Measurements from ENCODE around the gene HDAC9.

HDAC9 gene

GRCh38 chr7:18577096-18577771, 81.7 kb downstream of the HDAC9 start:
- no peaks in the 10 kb centered on the region for H3K36me3 ChIP-seq (ENCODE audit: insufficient read depth)
- TF ChIP-seq CTCF (conservative IDR thresholded peaks at IDR 0.05; ENCODE audit: low read depth, low read length), result no peak
- no peak overlapping the region for H2AFZ ChIP-seq (ENCODE audit: low read depth)
- H3K4me1 ChIP-seq (ENCODE audit: low read depth, poor library complexity, severe bottlenecking), result no peaks in the 10 kb centered on the region
- H3K79me2 ChIP-seq (ENCODE audit: insufficient read depth, low read depth), result no peaks in the 10 kb centered on the region
- no peak overlapping the region for H3K27ac ChIP-seq
- H4K20me1 ChIP-seq (ENCODE audit: insufficient read depth), result no peaks in the 10 kb centered on the region
- no peaks in the 10 kb centered on the region for H3K27me3 ChIP-seq (ENCODE audit: insufficient read depth, low read depth)
- no peak overlapping the region for H3K9ac ChIP-seq
- no peak overlapping the region for H3K4me2 ChIP-seq
- H3K4me3 ChIP-seq (IDR thresholded peaks at IDR 0.05; ENCODE audit: insufficient read depth, low read depth, low read length), result no peak overlapping the region

GRCh38 chr7:18579698-18580097, 84.1 kb downstream of the HDAC9 start:
- H3K4me2 ChIP-seq, result no peak overlapping the region
- H3K9ac ChIP-seq, result no peak overlapping the region
- H2AFZ ChIP-seq (ENCODE audit: low read depth), result no peak overlapping the region
- no peaks in the 10 kb centered on the region for H4K20me1 ChIP-seq (ENCODE audit: insufficient read depth)
- H3K27me3 ChIP-seq (ENCODE audit: insufficient read depth, low read depth), result no peaks in the 10 kb centered on the region
- no peak for TF ChIP-seq CTCF (conservative IDR thresholded peaks at IDR 0.05; ENCODE audit: low read depth, low read length)
- H3K27ac ChIP-seq, result no peak overlapping the region
- no peak overlapping the region for H3K4me3 ChIP-seq (IDR thresholded peaks at IDR 0.05; ENCODE audit: insufficient read depth, low read depth, low read length)
- no peaks in the 10 kb centered on the region for H3K4me1 ChIP-seq (ENCODE audit: low read depth, poor library complexity, severe bottlenecking)
- no peaks in the 10 kb centered on the region for H3K36me3 ChIP-seq (ENCODE audit: insufficient read depth)
- H3K79me2 ChIP-seq (ENCODE audit: insufficient read depth, low read depth), result no peaks in the 10 kb centered on the region

- Histone ChIP-seq H3K9ac (no peak overlapping the region), H3K4me1 (ENCODE audit: low read depth, poor library complexity, severe bottlenecking) (no peaks in the 10 kb centered on the region), H3K4me2 (no peak overlapping the region), H3K27ac (no peak overlapping the region), H3K4me3 (IDR thresholded peaks at IDR 0.05; ENCODE audit: insufficient read depth, low read depth, low read length) (no peak overlapping the region), H3K27me3 (ENCODE audit: insufficient read depth, low read depth) (no peaks in the 10 kb centered on the region), H2AFZ (ENCODE audit: low read depth) (no peak overlapping the region), H4K20me1 (ENCODE audit: insufficient read depth) (no peaks in the 10 kb centered on the region), H3K36me3 (ENCODE audit: insufficient read depth) (no peaks in the 10 kb centered on the region), H3K79me2 (ENCODE audit: insufficient read depth, low read depth) (no peaks in the 10 kb centered on the region)
- TF ChIP-seq CTCF (conservative IDR thresholded peaks at IDR 0.05; ENCODE audit: low read depth, low read length), result no peak
These were observed 85.4 kb downstream of the HDAC9 start for GRCh38 chr7:18580950-18581349.

- no peaks in the 10 kb centered on the region for H3K4me1 ChIP-seq (ENCODE audit: low read depth, poor library complexity, severe bottlenecking)
- TF ChIP-seq CTCF (conservative IDR thresholded peaks at IDR 0.05; ENCODE audit: low read depth, low read length), result no peak
- H3K36me3 ChIP-seq (ENCODE audit: insufficient read depth), result no peaks in the 10 kb centered on the region
- H3K79me2 ChIP-seq (ENCODE audit: insufficient read depth, low read depth), result no peaks in the 10 kb centered on the region
- H2AFZ ChIP-seq (ENCODE audit: low read depth), result no peak overlapping the region
- H3K4me2 ChIP-seq, result no peak overlapping the region
- no peak overlapping the region for H3K9ac ChIP-seq
- H4K20me1 ChIP-seq (ENCODE audit: insufficient read depth), result no peaks in the 10 kb centered on the region
- no peaks in the 10 kb centered on the region for H3K27me3 ChIP-seq (ENCODE audit: insufficient read depth, low read depth)
- no peak overlapping the region for H3K4me3 ChIP-seq (IDR thresholded peaks at IDR 0.05; ENCODE audit: insufficient read depth, low read depth, low read length)
- no peak overlapping the region for H3K27ac ChIP-seq
These were observed 87.8 kb downstream of the HDAC9 start for GRCh38 chr7:18583305-18583704.
